ENCODE data around the gene PTPRG. TPM values are rescaled to one million over a fixed set of nuclear protein-coding genes. Genes with fewer than 3 reads are reported as not detected.

PTPRG gene
- total RNA-seq, 4 donors from 2014 or later: 21.1 to 54.2 (median 30.6) TPM

DNA sequence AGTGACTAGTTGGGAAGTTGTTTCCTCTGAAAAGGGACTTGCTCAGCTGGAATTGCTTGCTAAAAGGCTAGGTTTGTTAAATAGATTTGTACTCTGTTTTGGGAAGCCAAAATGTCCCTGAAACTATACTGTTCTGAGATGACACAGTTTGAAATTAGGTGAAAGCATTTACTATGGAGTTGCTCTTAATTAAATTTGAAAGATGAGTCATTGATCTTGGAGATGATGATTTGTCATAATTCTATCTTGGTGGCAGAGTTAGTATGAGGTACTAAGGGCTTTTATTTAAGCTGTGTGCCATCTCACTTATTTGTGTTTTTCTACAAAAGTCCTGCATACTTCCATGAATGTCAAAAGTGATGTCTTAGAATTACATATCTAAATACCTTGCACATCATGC is 320.9 kb downstream of the PTPRG start:
- Histone ChIP-seq H3K4me1 (peaks cover 12 to 28% of the 10 kb centered on the region in 2 donors), H3K27me3 (no peaks in the 10 kb centered on the region), H3K27ac (no peak overlapping the region), H3K36me3 (no peaks in the 10 kb centered on the region), H3K4me3 (no peak overlapping the region), H3K9me3 (no peaks in the 10 kb centered on the region)
- intact Hi-C loops (cut with DNase I; ENCODE audit: low total_unique reads) (no loop called here), in situ Hi-C loops (cut with MboI; ENCODE audit: low sequenced_read_pairs in 4 of 4) (no loop called here)
- DNase-seq (no peak), ATAC-seq (peak in 1 of 2 donors; percentile 67)
- TF ChIP-seq, protein P1, sequence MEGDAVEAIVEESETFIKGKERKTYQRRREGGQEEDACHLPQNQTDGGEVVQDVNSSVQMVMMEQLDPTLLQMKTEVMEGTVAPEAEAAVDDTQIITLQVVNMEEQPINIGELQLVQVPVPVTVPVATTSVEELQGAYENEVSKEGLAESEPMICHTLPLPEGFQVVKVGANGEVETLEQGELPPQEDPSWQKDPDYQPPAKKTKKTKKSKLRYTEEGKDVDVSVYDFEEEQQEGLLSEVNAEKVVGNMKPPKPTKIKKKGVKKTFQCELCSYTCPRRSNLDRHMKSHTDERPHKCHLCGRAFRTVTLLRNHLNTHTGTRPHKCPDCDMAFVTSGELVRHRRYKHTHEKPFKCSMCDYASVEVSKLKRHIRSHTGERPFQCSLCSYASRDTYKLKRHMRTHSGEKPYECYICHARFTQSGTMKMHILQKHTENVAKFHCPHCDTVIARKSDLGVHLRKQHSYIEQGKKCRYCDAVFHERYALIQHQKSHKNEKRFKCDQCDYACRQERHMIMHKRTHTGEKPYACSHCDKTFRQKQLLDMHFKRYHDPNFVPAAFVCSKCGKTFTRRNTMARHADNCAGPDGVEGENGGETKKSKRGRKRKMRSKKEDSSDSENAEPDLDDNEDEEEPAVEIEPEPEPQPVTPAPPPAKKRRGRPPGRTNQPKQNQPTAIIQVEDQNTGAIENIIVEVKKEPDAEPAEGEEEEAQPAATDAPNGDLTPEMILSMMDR (IDR thresholded peaks at IDR 0.05 in 4 of 5, conservative IDR thresholded peaks at IDR 0.05 in 1 of 5): no peak
- TF ChIP-seq POLR2A (IDR thresholded peaks at IDR 0.05): no peak

- H3K4me3 ChIP-seq: no peak overlapping the region
- no peaks in the 10 kb centered on the region for H3K27me3 ChIP-seq
- H3K36me3 ChIP-seq: no peaks in the 10 kb centered on the region
- no peak for TF ChIP-seq POLR2A (IDR thresholded peaks at IDR 0.05)
- TF ChIP-seq, protein P1 (IDR thresholded peaks at IDR 0.05 in 4 of 5, conservative IDR thresholded peaks at IDR 0.05 in 1 of 5): no peak
- ATAC-seq: no peak
- no peak for DNase-seq
- in situ Hi-C loops (cut with MboI; ENCODE audit: low sequenced_read_pairs in 4 of 4) (no loop called here), intact Hi-C loops (cut with DNase I; ENCODE audit: low total_unique reads) (no loop called here)
- no peak overlapping the region for H3K27ac ChIP-seq
- H3K4me1 ChIP-seq: peaks cover 9 to 24% of the 10 kb centered on the region in 2 donors
- H3K9me3 ChIP-seq: no peaks in the 10 kb centered on the region
Observed at GRCh38 chr3:61884794-61885193, 323.4 kb downstream of the PTPRG start.

DNA sequence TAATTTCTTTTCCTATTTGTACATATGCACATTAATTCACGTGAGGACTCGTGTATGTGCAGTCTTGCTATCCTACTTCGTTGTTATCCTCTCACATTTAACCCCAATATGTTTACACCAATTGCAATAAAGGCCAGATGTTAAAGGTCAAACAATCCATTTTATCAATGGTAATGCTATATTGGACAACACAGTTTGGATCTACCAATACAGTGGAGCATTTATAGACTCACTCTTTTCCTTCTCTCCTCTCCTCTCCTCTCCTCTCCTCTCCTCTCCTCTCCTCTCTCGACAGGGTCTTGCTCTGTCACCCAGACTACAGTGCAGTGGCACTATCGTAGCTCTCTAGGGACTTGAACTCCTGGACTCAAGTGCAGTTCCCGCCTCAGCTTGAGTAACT is 324.0 kb downstream of the PTPRG start:
- no peaks in the 10 kb centered on the region for H3K27me3 ChIP-seq
- in situ Hi-C loops (cut with MboI; ENCODE audit: low sequenced_read_pairs in 4 of 4): no loop called here
- no peak for DNase-seq
- H3K4me1 ChIP-seq: peaks cover 12 to 25% of the 10 kb centered on the region in 2 donors
- H3K36me3 ChIP-seq: no peaks in the 10 kb centered on the region
- H3K4me3 ChIP-seq: no peak overlapping the region
- ATAC-seq: no peak
- TF ChIP-seq, protein P1 (IDR thresholded peaks at IDR 0.05 in 4 of 5, conservative IDR thresholded peaks at IDR 0.05 in 1 of 5): no peak
- TF ChIP-seq POLR2A (IDR thresholded peaks at IDR 0.05): no peak
- H3K27ac ChIP-seq: no peak overlapping the region
- no peaks in the 10 kb centered on the region for H3K9me3 ChIP-seq
- intact Hi-C loops (cut with DNase I; ENCODE audit: low total_unique reads): no loop called here

DNA sequence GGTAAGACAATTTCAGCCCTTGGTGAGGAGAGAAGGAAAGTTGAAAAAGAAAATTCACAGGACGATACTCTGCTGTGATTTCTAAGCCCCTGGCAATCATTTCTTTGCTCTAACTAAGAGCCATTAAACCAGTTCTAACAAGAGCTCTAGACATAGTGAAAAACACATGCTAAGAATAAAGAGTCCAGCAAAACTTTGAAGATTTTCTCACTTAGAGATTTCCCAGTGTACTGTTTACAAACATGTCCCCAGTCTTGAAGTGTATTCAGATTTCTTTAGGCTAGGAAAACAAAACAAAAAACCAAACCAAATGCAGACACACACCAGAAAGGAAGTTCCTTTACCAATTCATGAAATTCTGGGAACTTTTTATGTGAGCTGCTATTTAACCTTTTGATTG is 325.8 kb downstream of the PTPRG start:
- Histone ChIP-seq H3K9me3 (no peaks in the 10 kb centered on the region), H3K27ac (no peak overlapping the region), H3K27me3 (no peaks in the 10 kb centered on the region), H3K4me3 (no peak overlapping the region), H3K36me3 (no peaks in the 10 kb centered on the region), H3K4me1 (peaks cover 8 to 26% of the 10 kb centered on the region in 2 donors)
- no peak for TF ChIP-seq POLR2A (IDR thresholded peaks at IDR 0.05)
- TF ChIP-seq, protein P1 (IDR thresholded peaks at IDR 0.05 in 4 of 5, conservative IDR thresholded peaks at IDR 0.05 in 1 of 5): no peak
- ATAC-seq: no peak
- in situ Hi-C loops (cut with MboI; ENCODE audit: low sequenced_read_pairs in 4 of 4) (no loop called here), intact Hi-C loops (cut with DNase I; ENCODE audit: low total_unique reads) (no loop called here)
- DNase-seq: no peak

DNA sequence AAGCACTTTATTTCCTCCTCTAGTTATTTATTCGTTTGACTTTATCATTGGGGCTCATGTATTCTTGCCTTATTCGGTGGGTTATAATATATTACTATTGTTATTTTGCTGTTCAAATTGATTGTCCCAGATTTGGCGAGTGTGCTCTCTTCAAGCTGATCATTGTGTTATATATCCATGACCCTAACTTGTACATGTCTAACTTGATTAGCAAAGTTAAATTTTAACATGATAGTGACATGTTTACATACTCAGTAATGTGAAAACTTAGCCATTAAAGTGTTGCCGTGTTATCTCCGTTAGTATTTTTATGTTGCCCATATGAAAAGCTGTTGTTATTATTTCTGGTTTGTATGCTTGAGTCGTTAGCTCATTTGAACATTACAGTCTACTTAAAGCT is 327.9 kb downstream of the PTPRG start:
- intact Hi-C loops (cut with DNase I; ENCODE audit: low total_unique reads) (no loop called here), in situ Hi-C loops (cut with MboI; ENCODE audit: low sequenced_read_pairs in 4 of 4) (no loop called here)
- ATAC-seq (no peak), DNase-seq (no peak)
- H3K36me3 ChIP-seq: no peaks in the 10 kb centered on the region
- peaks cover 8 to 13% of the 10 kb centered on the region in 2 donors for H3K4me1 ChIP-seq
- no peak for TF ChIP-seq POLR2A (IDR thresholded peaks at IDR 0.05)
- TF ChIP-seq, protein P1 (IDR thresholded peaks at IDR 0.05 in 4 of 5, conservative IDR thresholded peaks at IDR 0.05 in 1 of 5): no peak
- H3K4me3 ChIP-seq: no peak overlapping the region
- no peaks in the 10 kb centered on the region for H3K9me3 ChIP-seq
- no peak overlapping the region for H3K27ac ChIP-seq
- no peaks in the 10 kb centered on the region for H3K27me3 ChIP-seq
